Mesenchymal stem cell (in vitro differentiated cells and primary cell): Measurements from ENCODE around the gene DRC1.

Source experiments
- DNase-seq: peaks from one replicate; pipeline ENCODE4 v3.0.0-alpha.2; 2013
- H2AFZ ChIP-seq: one replicate; pipeline ENCODE4 v1.6.1; 2013; ENCODE audit warnings: low read depth, mild to moderate bottlenecking, control low read depth, inconsistent platforms, low read length, moderate library complexity
- H2AK5ac ChIP-seq: 2 replicates; pipeline ENCODE4 v1.6.1; 2013; ENCODE audit warnings: low read length, moderate library complexity, mild to moderate bottlenecking, inconsistent platforms; ENCODE audit not compliant: severe bottlenecking
- H2BK120ac ChIP-seq: one replicate; pipeline ENCODE4 v1.6.1; 2013; ENCODE audit warnings: low read depth, mild to moderate bottlenecking, inconsistent platforms, low read length, moderate library complexity
- H2BK12ac ChIP-seq, 2 experiments: one replicate each; pipeline ENCODE4 v1.6.1; 2013; ENCODE audit warnings: inconsistent platforms in 2 of 2, low read length in 2 of 2, mild to moderate bottlenecking in 2 of 2, moderate library complexity in 2 of 2, control low read depth in 1 of 2
- H2BK15ac ChIP-seq: one replicate; pipeline ENCODE4 v1.6.1; 2013; ENCODE audit warnings: mild to moderate bottlenecking, low read depth, inconsistent platforms; ENCODE audit not compliant: poor library complexity, severe bottlenecking
- H2BK5ac ChIP-seq: 2 replicates; pipeline ENCODE4 v1.6.1; 2013; ENCODE audit warnings: low read depth, mild to moderate bottlenecking, low read length, control low read depth, inconsistent platforms; ENCODE audit not compliant: poor library complexity, severe bottlenecking
- H3K14ac ChIP-seq, 2 experiments: one replicate each; pipeline ENCODE4 v1.6.1; 2013; ENCODE audit warnings: inconsistent platforms in 2 of 2, low read length in 2 of 2, control low read depth in 1 of 2, mild to moderate bottlenecking in 1 of 2, moderate library complexity in 1 of 2
- H3K18ac ChIP-seq, 2 experiments: one replicate each; pipeline ENCODE4 v1.6.1; 2013; ENCODE audit warnings: inconsistent platforms in 2 of 2, low read length in 2 of 2, control low read depth in 1 of 2, low read depth in 1 of 2, mild to moderate bottlenecking in 1 of 2
- H3K23ac ChIP-seq, 2 experiments: one replicate each; pipeline ENCODE4 v1.6.1; 2013; ENCODE audit warnings: inconsistent platforms in 2 of 2, low read length in 2 of 2, mild to moderate bottlenecking in 2 of 2, moderate library complexity in 2 of 2, control low read depth in 1 of 2
- H3K27ac ChIP-seq: 2 replicates; pipeline ENCODE4 v1.5.1; 2013; ENCODE audit warnings: mild to moderate bottlenecking, moderate library complexity, low read length, control low read depth, inconsistent platforms; ENCODE audit not compliant: poor library complexity, severe bottlenecking
- H3K27me3 ChIP-seq, 2 experiments: 2 replicates each; pipeline versions ENCODE4 v1.6.1 to v1.7.0; 2013; ENCODE audit warnings: low read length in 2 of 2, mild to moderate bottlenecking in 2 of 2, moderate library complexity in 2 of 2, control low read depth in 1 of 2, inconsistent platforms in 1 of 2; ENCODE audit not compliant: control insufficient read depth in 1 of 2, insufficient read depth in 1 of 2
- H3K36me3 ChIP-seq, 2 experiments: 2 replicates each; pipeline versions ENCODE4 v1.6.1 to v1.7.0; 2013; ENCODE audit warnings: low read length in 2 of 2, control low read depth in 1 of 2, inconsistent platforms in 1 of 2, low read depth in 1 of 2, mild to moderate bottlenecking in 1 of 2; ENCODE audit not compliant: insufficient read depth in 2 of 2, control insufficient read depth in 1 of 2
- H3K4ac ChIP-seq, 2 experiments: one replicate each; pipeline ENCODE4 v1.6.1; 2013; ENCODE audit warnings: inconsistent platforms in 2 of 2, low read length in 2 of 2, mild to moderate bottlenecking in 2 of 2, moderate library complexity in 2 of 2, control low read depth in 1 of 2, low read depth in 1 of 2
- H3K4me1 ChIP-seq: 2 replicates; pipeline ENCODE4 v1.6.1; 2013; ENCODE audit warnings: low read depth, low read length, control low read depth; ENCODE audit not compliant: control insufficient read depth, insufficient read depth
- H3K4me2 ChIP-seq: 2 replicates; pipeline ENCODE4 v1.6.1; 2013; ENCODE audit warnings: low read length, mild to moderate bottlenecking, inconsistent platforms; ENCODE audit not compliant: poor library complexity, severe bottlenecking
- H3K4me3 ChIP-seq, 2 experiments: 2 replicates each; pipeline versions ENCODE4 v1.5.1 to v1.7.0; 2013; ENCODE audit warnings: low read length in 2 of 2, mild to moderate bottlenecking in 2 of 2, control low read depth in 1 of 2, low read depth in 1 of 2; ENCODE audit not compliant: insufficient read depth in 1 of 2
- H3K79me1 ChIP-seq: replicated peaks from 2 replicates; pipeline ENCODE4 v1.6.1; 2013; ENCODE audit warnings: mild to moderate bottlenecking, control low read depth, low read length, inconsistent platforms; ENCODE audit not compliant: poor library complexity, severe bottlenecking
- H3K9ac ChIP-seq: 2 replicates; pipeline ENCODE4 v1.7.0; 2013; ENCODE audit warnings: mild to moderate bottlenecking, low read length, moderate library complexity
- H3K9me3 ChIP-seq: 2 replicates; pipeline ENCODE4 v1.7.0; 2013; ENCODE audit warnings: mild to moderate bottlenecking, low read length; ENCODE audit not compliant: control insufficient read depth
- H4K8ac ChIP-seq: one replicate; pipeline ENCODE4 v1.6.1; 2013; ENCODE audit warnings: inconsistent platforms, mild to moderate bottlenecking, low read length, moderate library complexity
- H4K91ac ChIP-seq: one replicate; pipeline ENCODE4 v1.6.1; 2013; ENCODE audit warnings: mild to moderate bottlenecking, low read length, inconsistent platforms
- WGBS: methylation state at CpG from one replicate; pipeline ENCODE4 v1.1.7; 2013; ENCODE audit warnings: mixed read lengths; 5-methylcytosine and 5-hydroxymethylcytosine counted together

DRC1 gene

DNA sequence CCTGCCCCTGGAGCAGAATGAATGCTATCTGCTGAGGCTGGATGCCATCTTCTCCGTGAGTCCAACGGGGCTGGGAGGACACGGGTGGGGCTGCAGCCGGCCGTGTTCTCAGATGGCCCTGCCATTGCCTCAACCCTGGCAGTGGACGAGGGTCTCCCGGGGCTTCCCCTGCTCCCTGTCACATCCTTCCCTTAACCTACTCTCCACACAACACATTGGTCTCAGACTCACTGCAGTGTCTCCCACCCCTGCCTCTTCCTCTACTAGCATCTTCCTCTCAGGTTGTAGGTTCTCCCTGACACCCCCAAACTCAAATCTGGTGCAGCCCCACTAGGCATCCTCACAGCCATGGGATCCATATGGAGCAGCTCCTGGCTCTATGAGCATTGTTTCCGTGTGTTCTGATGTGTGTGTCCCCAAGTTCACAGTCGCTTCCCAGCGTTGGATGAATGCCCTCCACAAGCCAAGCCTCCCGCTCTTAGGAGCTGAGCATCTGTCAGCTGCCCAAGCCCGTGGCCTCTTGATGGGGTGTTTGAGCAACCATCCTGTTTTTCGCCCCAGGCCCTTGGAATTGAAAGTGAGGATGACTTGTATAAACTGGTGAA lies 48.4 kb downstream of the DRC1 start:
- no peak overlapping the region for H3K23ac ChIP-seq
- H3K9me3 ChIP-seq: no peaks in the 10 kb centered on the region
- H3K4me1 ChIP-seq: no peaks in the 10 kb centered on the region
- peak overlapping the region; percentile 18 for H4K91ac ChIP-seq
- WGBS: 93% methylated on average over 13 of the region's 13 CpGs
- no peak overlapping the region for H2AFZ ChIP-seq
- H2BK120ac ChIP-seq: no peak overlapping the region
- H2AK5ac ChIP-seq: no peak overlapping the region
- no peak overlapping the region for H4K8ac ChIP-seq
- H3K27me3 ChIP-seq: peaks cover 20 to 22% of the 10 kb centered on the region in 2 experiments
- DNase-seq: no peak
- H3K4ac ChIP-seq: no peak overlapping the region
- H3K18ac ChIP-seq: no peak overlapping the region
- H3K9ac ChIP-seq: no peak overlapping the region
- H3K79me1 ChIP-seq: no peaks in the 10 kb centered on the region
- no peak overlapping the region for H3K4me3 ChIP-seq
- no peak overlapping the region for H3K14ac ChIP-seq
- H3K27ac ChIP-seq: no peak overlapping the region
- no peaks in the 10 kb centered on the region for H3K36me3 ChIP-seq
- H3K4me2 ChIP-seq: no peak overlapping the region
- no peak overlapping the region for H2BK15ac ChIP-seq
- no peak overlapping the region for H2BK5ac ChIP-seq
- H2BK12ac ChIP-seq: no peak overlapping the region

DNA sequence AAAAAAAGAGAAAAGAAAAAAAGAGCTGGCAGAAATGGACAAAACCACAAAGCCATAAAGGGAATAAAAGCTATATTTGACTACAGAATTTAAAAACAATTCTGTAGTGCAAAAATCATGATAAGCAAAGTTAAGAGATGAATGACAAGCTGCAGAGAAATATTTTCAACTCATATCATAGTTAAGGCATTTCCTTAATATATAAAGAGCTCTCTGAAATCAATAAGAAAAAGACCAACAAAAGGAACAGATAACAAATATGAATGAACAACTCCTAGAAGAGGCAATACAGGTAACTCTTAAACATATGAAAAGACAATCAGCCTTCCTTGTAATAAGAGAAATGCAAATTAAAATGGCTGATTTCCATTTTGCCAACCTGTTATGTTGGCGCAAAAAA lies 50.0 kb downstream of the DRC1 start:
- no peak for DNase-seq
- 100% methylated on average over 1 of the region's 1 CpG for WGBS

DNA sequence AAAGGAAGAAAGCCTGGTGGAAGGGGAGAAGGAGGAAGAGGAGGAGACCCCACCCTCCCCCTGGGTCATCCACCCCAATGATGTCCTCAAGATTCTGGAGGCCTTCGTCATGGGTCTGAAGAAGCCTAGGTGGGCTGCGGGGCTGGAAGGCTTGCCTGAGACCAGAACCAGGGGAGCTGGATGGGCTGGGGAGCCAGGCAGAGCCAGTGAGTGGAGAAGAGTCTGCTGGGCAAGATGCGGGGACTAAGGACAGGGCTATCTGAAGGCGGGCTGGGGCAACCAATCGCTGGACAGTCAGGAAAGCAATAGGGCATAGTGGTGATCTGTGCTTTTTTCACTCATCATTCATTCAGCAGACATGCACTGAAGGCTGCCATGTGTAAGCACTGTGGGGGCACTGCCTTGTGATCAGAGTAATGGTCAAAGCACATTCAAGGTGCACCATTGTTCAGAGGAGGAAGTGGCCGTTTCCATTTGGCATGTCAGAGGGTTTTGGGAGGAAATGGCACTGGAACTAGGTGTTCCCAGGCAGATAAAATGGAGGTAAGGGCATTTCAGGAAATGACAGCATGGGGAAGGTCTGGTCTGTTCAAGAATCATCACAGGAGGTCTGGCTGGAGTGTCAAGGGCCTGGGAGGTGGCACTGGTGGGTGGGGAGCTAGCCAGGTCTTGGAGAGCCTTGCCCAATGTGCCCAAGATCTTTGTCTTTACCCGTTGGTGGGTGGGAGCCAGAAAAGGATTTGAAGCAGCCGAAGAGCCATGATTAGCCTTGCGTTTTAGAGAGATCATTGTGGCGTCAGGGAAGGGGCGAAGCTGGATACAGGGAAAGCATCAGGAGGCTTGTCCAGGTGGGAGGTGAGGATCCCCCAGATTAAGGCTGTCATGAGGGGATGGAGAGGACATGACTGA lies 52.0 kb downstream of the DRC1 start:
- Histone ChIP-seq H3K4me1 (peaks cover 9% of the 10 kb centered on the region), H4K8ac (no peak overlapping the region), H4K91ac (no peak overlapping the region), H2BK15ac (no peak overlapping the region), H3K27me3 (peaks cover 22 to 35% of the 10 kb centered on the region in 2 experiments), H3K14ac (no peak overlapping the region), H2AFZ (no peak overlapping the region), H3K23ac (no peak overlapping the region), H3K9ac (no peak overlapping the region), H3K9me3 (no peaks in the 10 kb centered on the region), H3K36me3 (no peaks in the 10 kb centered on the region), H2BK120ac (no peak overlapping the region), H3K4ac (no peak overlapping the region), H2BK5ac (no peak overlapping the region), H3K79me1 (no peaks in the 10 kb centered on the region), H3K4me2 (no peak overlapping the region), H3K27ac (no peak overlapping the region), H2AK5ac (no peak overlapping the region), H3K18ac (no peak overlapping the region), H3K4me3 (no peak overlapping the region), H2BK12ac (no peak overlapping the region)
- 81% methylated on average over 11 of the region's 11 CpGs for WGBS
- DNase-seq: no peak

More for the DNA sequence above, 50.0 kb downstream of the DRC1 start:
- no peak overlapping the region for H3K14ac ChIP-seq
- no peak overlapping the region for H3K4ac ChIP-seq
- H3K79me1 ChIP-seq: no peaks in the 10 kb centered on the region
- no peak overlapping the region for H4K91ac ChIP-seq
- no peak overlapping the region for H2BK15ac ChIP-seq
- H3K36me3 ChIP-seq: no peaks in the 10 kb centered on the region
- no peak overlapping the region for H3K4me3 ChIP-seq
- no peak overlapping the region for H2BK5ac ChIP-seq
- no peak overlapping the region for H3K27ac ChIP-seq
- H3K18ac ChIP-seq: no peak overlapping the region
- no peak overlapping the region for H2AK5ac ChIP-seq
- no peak overlapping the region for H3K23ac ChIP-seq
- H3K4me1 ChIP-seq: no peaks in the 10 kb centered on the region
- peaks cover 22 to 26% of the 10 kb centered on the region in 2 experiments for H3K27me3 ChIP-seq
- no peaks in the 10 kb centered on the region for H3K9me3 ChIP-seq
- no peak overlapping the region for H3K9ac ChIP-seq
- H2BK120ac ChIP-seq: no peak overlapping the region
- no peak overlapping the region for H2BK12ac ChIP-seq
- H4K8ac ChIP-seq: no peak overlapping the region
- H3K4me2 ChIP-seq: no peak overlapping the region
- no peak overlapping the region for H2AFZ ChIP-seq

DNA sequence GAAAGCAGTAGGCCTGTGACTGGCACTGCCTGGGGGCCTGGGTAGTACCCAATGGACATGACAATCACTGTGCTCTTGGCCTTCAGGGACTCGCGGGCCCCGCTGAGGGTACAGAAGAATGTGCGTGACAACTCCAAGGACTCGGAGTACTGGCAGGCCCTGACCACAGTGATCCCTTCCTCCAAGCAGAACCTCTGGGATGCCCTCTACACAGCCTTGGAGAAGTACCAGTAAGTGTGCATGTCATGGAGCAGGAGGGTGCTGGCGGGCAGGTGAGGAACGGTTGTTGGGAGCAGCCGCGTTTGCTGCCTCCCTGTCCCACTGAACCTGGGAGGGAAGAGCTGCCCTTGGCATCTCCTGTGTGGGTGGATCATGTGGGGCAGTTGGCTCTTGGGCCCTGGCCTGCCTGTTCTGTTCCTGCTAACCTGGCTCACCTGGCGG lies 52.9 kb downstream of the DRC1 start:
- no peak overlapping the region for H2BK15ac ChIP-seq
- H2BK120ac ChIP-seq: no peak overlapping the region
- no peak overlapping the region for H2AFZ ChIP-seq
- no peak overlapping the region for H3K27ac ChIP-seq
- no peak overlapping the region for H3K18ac ChIP-seq
- no peak overlapping the region for H3K4me2 ChIP-seq
- DNase-seq: no peak
- no peak overlapping the region for H3K4ac ChIP-seq
- H4K91ac ChIP-seq: no peak overlapping the region
- no peak overlapping the region for H2BK12ac ChIP-seq
- peak overlapping the region in 1 of 2 experiments; percentile 38 for H3K23ac ChIP-seq
- H3K4me1 ChIP-seq: peaks cover 9% of the 10 kb centered on the region
- H3K27me3 ChIP-seq: peaks cover 19 to 38% of the 10 kb centered on the region in 2 experiments
- H3K9me3 ChIP-seq: no peaks in the 10 kb centered on the region
- H4K8ac ChIP-seq: no peak overlapping the region
- no peaks in the 10 kb centered on the region for H3K79me1 ChIP-seq
- H2BK5ac ChIP-seq: no peak overlapping the region
- no peak overlapping the region for H3K4me3 ChIP-seq
- H3K36me3 ChIP-seq: no peaks in the 10 kb centered on the region
- peak overlapping the region in 1 of 2 experiments; percentile 44 for H3K14ac ChIP-seq
- 96% methylated on average over 9 of the region's 10 CpGs for WGBS
- no peak overlapping the region for H3K9ac ChIP-seq
- H2AK5ac ChIP-seq: no peak overlapping the region
